ENCODE data around the gene NAPEPLD. TPM values are rescaled to one million over a fixed set of nuclear protein-coding genes. Genes with fewer than 3 reads are reported as not detected.
"Not testable (repeated sequence)": the region's sequence is repeated elsewhere in the genome, so short reads cannot be mapped to it uniquely, and the experiment has no call there.

NAPEPLD gene
- total RNA-seq, 4 donors from 2014 or later = 1.5 to 8.4 (median 4.7) TPM

DNA sequence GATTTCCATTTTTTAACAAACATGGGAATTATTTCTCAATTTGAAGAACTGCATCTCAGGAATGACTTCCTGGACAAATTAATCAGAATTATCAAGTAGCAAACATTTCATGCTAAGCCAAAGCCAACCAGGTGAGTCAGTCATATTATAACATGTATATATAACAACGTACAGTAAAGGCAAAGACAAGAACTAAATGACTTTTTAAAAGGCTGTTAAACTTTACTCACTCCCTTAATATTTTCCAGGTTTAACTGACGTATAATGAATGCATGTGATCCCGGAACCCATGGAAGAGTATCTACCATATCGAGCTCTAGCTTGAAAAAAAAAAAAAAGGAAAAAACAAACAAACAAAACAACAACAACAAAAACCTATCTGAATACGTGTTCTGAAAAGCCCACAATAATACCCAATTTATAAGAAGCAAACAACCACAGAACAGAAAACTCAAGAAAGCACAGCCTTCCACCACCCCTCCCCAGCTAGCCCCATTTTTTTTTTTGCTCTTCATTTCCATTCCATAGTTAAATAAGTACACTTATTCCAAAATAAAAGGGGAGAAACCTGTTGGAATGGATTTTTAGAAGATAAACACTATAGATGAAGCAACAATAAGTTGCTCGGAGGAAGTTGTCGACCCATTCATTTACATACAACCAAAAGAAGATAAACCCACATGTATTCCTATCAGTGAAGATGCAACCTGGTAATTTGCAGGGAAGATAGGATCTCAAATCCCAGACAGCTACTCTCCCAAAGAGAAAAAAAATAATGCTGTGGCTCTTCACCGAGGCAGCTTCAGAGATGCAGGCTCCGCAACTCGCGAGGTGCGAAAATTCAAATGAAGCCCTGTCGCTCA, 537 bp downstream of the NAPEPLD start:
- Histone ChIP-seq H3K36me3 (no peaks in the 10 kb centered on the region), H3K9me3 (no peaks in the 10 kb centered on the region), H3K4me3 (peak overlapping the region; percentile 47 to 87 (median 72)), H3K27ac (peak overlapping the region; percentile 91 to 96 (median 94)), H3K27me3 (peaks cover 0 to 56% (median 0%) of the 10 kb centered on the region in 4 donors), H3K4me1 (peaks cover 3 to 51% (median 6%) of the 10 kb centered on the region in 3 donors)
- intact Hi-C loops (cut with DNase I) = no loop called here
- DNase-seq = no peak
- WGBS, 2 donors = 1 to 3% methylated on average over 13 of the region's 13 CpGs
- TF ChIP-seq, protein P1, sequence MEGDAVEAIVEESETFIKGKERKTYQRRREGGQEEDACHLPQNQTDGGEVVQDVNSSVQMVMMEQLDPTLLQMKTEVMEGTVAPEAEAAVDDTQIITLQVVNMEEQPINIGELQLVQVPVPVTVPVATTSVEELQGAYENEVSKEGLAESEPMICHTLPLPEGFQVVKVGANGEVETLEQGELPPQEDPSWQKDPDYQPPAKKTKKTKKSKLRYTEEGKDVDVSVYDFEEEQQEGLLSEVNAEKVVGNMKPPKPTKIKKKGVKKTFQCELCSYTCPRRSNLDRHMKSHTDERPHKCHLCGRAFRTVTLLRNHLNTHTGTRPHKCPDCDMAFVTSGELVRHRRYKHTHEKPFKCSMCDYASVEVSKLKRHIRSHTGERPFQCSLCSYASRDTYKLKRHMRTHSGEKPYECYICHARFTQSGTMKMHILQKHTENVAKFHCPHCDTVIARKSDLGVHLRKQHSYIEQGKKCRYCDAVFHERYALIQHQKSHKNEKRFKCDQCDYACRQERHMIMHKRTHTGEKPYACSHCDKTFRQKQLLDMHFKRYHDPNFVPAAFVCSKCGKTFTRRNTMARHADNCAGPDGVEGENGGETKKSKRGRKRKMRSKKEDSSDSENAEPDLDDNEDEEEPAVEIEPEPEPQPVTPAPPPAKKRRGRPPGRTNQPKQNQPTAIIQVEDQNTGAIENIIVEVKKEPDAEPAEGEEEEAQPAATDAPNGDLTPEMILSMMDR (IDR thresholded peaks at IDR 0.05) = no peak
- no peak for TF ChIP-seq POLR2A (IDR thresholded peaks at IDR 0.05)

- H3K9me3 ChIP-seq; H3K36me3 ChIP-seq; H3K27ac ChIP-seq; DNase-seq; intact Hi-C loops (cut with DNase I); H3K4me3 ChIP-seq: not testable (repeated sequence)
- 92 to 100% methylated on average over 2 of the region's 2 CpGs for WGBS, 2 donors
- Histone ChIP-seq H3K4me1 (peaks cover 0 to 50% (median 6%) of the 10 kb centered on the region in 3 donors), H3K27me3 (peaks cover 0 to 56% (median 0%) of the 10 kb centered on the region in 4 donors)
These were observed 4.1 kb downstream of the NAPEPLD start for GRCh38 chr7:103144754-103145153.

DNA sequence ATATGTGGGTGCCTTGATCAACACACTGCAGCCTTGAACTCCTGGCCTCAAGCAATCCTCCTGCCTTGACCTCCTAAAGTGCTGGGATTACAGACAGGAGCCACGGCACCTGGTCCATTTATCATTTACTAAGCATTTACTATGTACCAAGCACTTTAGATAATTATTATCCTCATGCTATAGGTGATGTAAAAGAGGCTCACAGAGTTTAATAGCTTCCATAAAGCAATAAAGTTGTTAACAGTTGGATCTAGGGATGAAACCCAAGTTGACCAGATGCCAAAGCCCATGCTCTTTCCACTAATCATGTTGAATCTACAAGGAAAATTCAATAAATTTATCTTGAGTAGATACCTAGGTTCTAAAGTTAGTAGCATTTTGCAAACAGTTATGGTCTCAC, 5.0 kb downstream of the NAPEPLD start:
- H3K36me3 ChIP-seq = no peaks in the 10 kb centered on the region
- WGBS, 2 donors = 94 to 100% methylated on average over 1 of the region's 1 CpG
- no peak overlapping the region for H3K27ac ChIP-seq
- H3K4me1 ChIP-seq = peaks cover 0 to 42% (median 6%) of the 10 kb centered on the region in 3 donors
- no peak for DNase-seq
- no peak for TF ChIP-seq POLR2A (IDR thresholded peaks at IDR 0.05)
- TF ChIP-seq, protein P1 (IDR thresholded peaks at IDR 0.05) = no peak
- no peak overlapping the region for H3K4me3 ChIP-seq
- no peaks in the 10 kb centered on the region for H3K9me3 ChIP-seq
- intact Hi-C loops (cut with DNase I) = no loop called here
- peaks cover 0 to 61% (median 0%) of the 10 kb centered on the region in 4 donors for H3K27me3 ChIP-seq

DNA sequence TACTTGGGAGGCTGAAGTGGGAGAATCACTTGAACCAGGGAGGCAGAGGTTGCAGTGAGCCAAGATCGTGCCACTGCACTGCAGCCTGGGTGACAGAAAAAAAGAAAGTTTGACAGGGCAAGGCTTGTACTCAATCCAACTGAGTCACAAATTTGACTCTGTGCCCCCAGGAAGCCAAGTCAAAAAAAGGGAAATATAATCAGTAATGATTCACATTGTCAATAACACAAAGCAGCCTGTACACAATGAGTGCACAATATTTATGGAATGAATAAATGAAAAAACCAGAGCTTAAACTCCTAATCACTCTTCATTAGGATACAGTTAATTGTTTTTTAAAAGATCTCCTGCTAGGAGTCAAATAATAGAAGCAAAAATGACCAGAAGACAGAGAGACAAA, 6.4 kb downstream of the NAPEPLD start:
- H3K4me3 ChIP-seq = no peak overlapping the region
- H3K9me3 ChIP-seq = no peaks in the 10 kb centered on the region
- H3K36me3 ChIP-seq = no peaks in the 10 kb centered on the region
- DNase-seq = no peak
- intact Hi-C loops (cut with DNase I) = no loop called here
- TF ChIP-seq, protein P1 (IDR thresholded peaks at IDR 0.05) = no peak
- TF ChIP-seq POLR2A (IDR thresholded peaks at IDR 0.05) = no peak
- peaks cover 0 to 28% (median 0%) of the 10 kb centered on the region in 3 donors for H3K4me1 ChIP-seq
- peaks cover 0 to 71% (median 0%) of the 10 kb centered on the region in 4 donors for H3K27me3 ChIP-seq
- H3K27ac ChIP-seq = no peak overlapping the region
- WGBS, 2 donors = 0 to 74% methylated on average over 1 of the region's 1 CpG

DNA sequence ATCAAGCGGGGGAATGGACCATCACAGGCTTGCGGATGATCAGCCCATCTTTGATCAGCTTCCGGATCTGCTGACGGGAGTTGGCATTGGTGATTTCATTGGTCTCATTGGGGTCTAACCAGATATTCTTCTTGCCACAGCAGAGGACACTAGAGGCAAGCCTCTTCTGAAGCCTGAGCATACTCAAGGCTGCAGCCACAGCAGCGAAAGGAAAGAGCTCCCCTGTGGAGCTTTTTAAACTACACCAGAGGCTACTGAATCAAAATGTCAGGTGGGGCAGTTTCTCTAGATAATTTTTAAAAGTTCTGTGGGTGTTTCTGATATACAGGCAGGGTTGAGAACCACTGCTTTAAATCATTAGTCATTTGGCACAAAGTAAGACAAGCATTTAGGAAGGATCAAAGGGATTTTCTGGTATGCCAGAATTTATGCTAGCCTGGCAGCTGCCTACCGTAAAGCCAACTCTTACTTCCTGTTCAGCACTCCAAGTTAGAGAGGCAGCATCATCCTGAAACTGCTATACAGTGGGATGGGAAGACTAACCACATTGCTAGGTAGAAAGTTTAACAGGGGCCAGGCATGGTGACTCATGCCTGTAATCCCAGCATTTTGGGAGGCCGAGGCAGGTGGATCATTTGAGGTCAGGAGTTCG, 7.0 kb downstream of the NAPEPLD start:
- Histone ChIP-seq H3K4me3 (no peak overlapping the region), H3K4me1 (peaks cover 0 to 22% (median 0%) of the 10 kb centered on the region in 3 donors), H3K27ac (no peak overlapping the region), H3K9me3 (no peaks in the 10 kb centered on the region), H3K27me3 (peaks cover 0 to 73% (median 0%) of the 10 kb centered on the region in 4 donors), H3K36me3 (no peaks in the 10 kb centered on the region)
- TF ChIP-seq, protein P1 (IDR thresholded peaks at IDR 0.05) = no peak
- no peak for TF ChIP-seq POLR2A (IDR thresholded peaks at IDR 0.05)
- intact Hi-C loops (cut with DNase I) = no loop called here
- no peak for DNase-seq
- 46 to 66% methylated on average over 7 to 8 of the region's 8 CpGs for WGBS, 2 donors
